ENCODE data around the gene ZNF423. TPM values are rescaled to one million over a fixed set of nuclear protein-coding genes. Genes with fewer than 3 reads are reported as not detected.

Gene ZNF423
- total and polyA plus RNA-seq, 2 experiments from 2014 or later = 0.43 to 0.49 TPM

DNA sequence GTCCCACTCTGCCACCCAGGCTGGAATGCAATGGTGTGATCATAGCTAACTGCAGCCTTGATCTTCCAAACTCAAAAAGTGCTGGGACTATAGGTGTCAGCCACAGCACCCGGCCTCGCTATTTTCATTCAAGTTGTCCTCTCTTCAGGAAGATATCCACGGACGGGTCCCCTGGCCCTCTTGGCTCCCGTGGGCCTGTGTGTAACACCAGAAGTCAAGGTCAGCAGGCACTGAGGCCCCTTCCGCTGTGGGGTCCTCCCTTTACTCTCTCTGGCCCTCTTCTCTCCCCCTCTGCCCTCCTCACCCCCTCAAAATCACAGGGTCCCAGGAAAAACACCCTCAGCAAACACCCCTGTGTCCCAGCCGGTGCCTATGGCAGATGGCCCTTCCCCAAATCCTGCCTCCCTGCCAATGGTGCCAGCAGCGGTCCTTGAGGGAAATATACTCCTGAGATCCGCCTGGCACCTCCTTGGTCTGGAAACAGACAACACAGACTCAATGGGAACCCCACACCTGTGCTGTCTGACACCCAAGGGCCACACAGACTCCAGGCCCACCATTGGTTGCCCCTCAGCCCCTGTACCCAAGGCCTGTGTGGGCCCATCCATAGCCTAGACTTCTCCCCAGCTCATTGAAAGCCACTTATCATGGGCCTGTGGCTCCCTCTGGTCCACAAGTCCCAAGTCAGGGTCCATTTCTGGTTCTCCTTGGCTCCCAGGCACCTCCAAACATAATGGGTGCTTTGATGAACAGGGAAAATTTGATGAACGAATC lies 221.5 kb downstream of the ZNF423 start:
- TF ChIP-seq EZH2 (IDR thresholded peaks at IDR 0.05; ENCODE audit: insufficient read depth, poor library complexity, severe bottlenecking) (no peak), EZH2phosphoT487 (IDR thresholded peaks at IDR 0.05; ENCODE audit: insufficient read depth, low read depth) (no peak)
- Histone ChIP-seq H3K27ac (no peak overlapping the region), H3K9ac (no peak overlapping the region), H3F3A (ENCODE audit: insufficient read depth) (no peaks in the 10 kb centered on the region), H3K4me2 (ENCODE audit: unreplicated experiment) (no peak overlapping the region), H3K4me1 (ENCODE audit: insufficient read depth) (peaks cover 11% of the 10 kb centered on the region), H2AFZ (no peak overlapping the region), H3K4me3 (no peak overlapping the region), H3K27me3 (replicated peaks; ENCODE audit: insufficient read depth) (no peaks in the 10 kb centered on the region), H3K36me3 (ENCODE audit: low read depth) (no peaks in the 10 kb centered on the region), H3K79me2 (ENCODE audit: insufficient read depth) (no peaks in the 10 kb centered on the region), H3K9me3 (ENCODE audit: low read depth) (no peaks in the 10 kb centered on the region), H4K20me1 (ENCODE audit: insufficient read depth) (no peaks in the 10 kb centered on the region), H3K9me2 (ENCODE audit: insufficient read depth) (no peaks in the 10 kb centered on the region)
- DNase-seq = no peak
- WGBS, 2 experiments (ENCODE audit: low coverage in 1 of 2, low lambda C conversion rate in 2 of 2, missing lambda C conversion rate in 2 of 2) = 77 to 79% methylated on average over 10 of the region's 10 CpGs
- in situ Hi-C loops (cut with MboI) = no loop called here

DNA sequence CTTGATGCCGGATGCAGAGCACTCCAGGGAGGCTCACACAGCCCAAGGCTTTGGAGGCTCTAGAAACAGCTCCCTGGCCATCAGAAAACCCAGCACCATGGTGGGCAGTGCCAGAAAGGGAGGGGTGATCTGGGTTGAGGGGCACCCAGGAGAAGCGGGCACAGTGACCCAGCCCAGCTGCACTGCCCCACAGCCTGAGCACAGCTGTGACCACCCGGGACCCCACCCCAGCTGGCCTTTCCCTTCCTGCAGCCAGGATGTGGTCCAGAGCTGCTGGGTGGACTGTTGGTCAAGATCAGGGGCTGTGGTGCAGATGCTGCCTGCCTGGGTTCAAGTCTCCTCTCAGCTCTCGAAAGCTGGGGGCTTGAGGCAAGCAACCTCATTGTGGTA lies 223.1 kb downstream of the ZNF423 start:
- Histone ChIP-seq H3K27ac (no peak overlapping the region), H3K9me2 (ENCODE audit: insufficient read depth) (no peaks in the 10 kb centered on the region), H3F3A (ENCODE audit: insufficient read depth) (no peaks in the 10 kb centered on the region), H3K4me1 (ENCODE audit: insufficient read depth) (peaks cover 11% of the 10 kb centered on the region), H3K9me3 (ENCODE audit: low read depth) (no peaks in the 10 kb centered on the region), H3K79me2 (ENCODE audit: insufficient read depth) (no peaks in the 10 kb centered on the region), H3K36me3 (ENCODE audit: low read depth) (no peaks in the 10 kb centered on the region), H4K20me1 (ENCODE audit: insufficient read depth) (no peaks in the 10 kb centered on the region), H3K4me3 (no peak overlapping the region), H2AFZ (no peak overlapping the region), H3K27me3 (replicated peaks; ENCODE audit: insufficient read depth) (no peaks in the 10 kb centered on the region), H3K4me2 (ENCODE audit: unreplicated experiment) (no peak overlapping the region), H3K9ac (no peak overlapping the region)
- 77 to 82% methylated on average over 4 of the region's 4 CpGs for WGBS, 2 experiments (ENCODE audit: low coverage in 1 of 2, low lambda C conversion rate in 2 of 2, missing lambda C conversion rate in 2 of 2)
- TF ChIP-seq EZH2phosphoT487 (IDR thresholded peaks at IDR 0.05; ENCODE audit: insufficient read depth, low read depth) (no peak), EZH2 (IDR thresholded peaks at IDR 0.05; ENCODE audit: insufficient read depth, poor library complexity, severe bottlenecking) (no peak)
- DNase-seq = no peak
- in situ Hi-C loops (cut with MboI) = no loop called here

DNA sequence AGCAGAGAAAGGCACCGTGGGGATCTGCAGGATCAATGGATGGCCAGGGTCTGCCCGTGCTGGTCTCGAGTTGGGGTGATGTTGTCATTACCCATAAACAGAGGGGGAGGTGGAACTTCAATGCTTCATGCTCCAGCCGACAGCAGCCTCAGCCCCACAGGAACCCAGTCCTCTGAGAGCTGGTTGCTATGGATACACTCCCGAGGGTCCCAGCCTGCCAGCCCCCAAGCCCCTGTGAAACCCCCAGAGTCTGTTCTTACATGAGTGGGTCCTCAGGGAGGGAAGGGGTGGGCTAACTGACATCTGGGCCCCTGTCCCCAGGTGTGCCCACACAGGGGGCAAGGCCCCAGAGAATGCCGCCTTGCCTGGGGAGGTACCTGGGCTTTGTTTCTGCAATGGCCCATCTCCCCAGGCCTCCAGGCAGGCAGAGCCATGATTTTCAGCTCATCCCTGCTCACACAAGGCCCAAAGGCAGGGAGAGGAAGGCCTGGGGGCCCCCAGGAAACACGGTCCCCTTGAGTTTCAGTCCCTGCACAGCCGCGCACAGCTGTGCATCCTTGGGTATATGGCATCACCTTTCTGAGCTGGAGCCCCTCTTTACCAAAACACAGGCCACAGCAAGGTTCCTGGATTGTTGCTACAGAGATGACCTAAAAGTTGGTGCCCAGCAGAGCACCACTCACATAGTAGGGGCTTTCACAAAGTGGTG lies 223.7 kb downstream of the ZNF423 start:
- Histone ChIP-seq H3K4me1 (ENCODE audit: insufficient read depth) (peaks cover 11% of the 10 kb centered on the region), H3K4me2 (ENCODE audit: unreplicated experiment) (peak overlapping the region; percentile 29), H3K36me3 (ENCODE audit: low read depth) (no peaks in the 10 kb centered on the region), H2AFZ (peak overlapping the region; percentile 68; the same call in 1 of the 2 replicates), H4K20me1 (ENCODE audit: insufficient read depth) (no peaks in the 10 kb centered on the region), H3K27me3 (replicated peaks; ENCODE audit: insufficient read depth) (no peaks in the 10 kb centered on the region), H3K4me3 (no peak overlapping the region), H3K9me2 (ENCODE audit: insufficient read depth) (no peaks in the 10 kb centered on the region), H3F3A (ENCODE audit: insufficient read depth) (no peaks in the 10 kb centered on the region), H3K9ac (0 out of 2 replicates have a peak overlapping the region, but pooled peaks have one; percentile 2), H3K9me3 (ENCODE audit: low read depth) (no peaks in the 10 kb centered on the region), H3K79me2 (ENCODE audit: insufficient read depth) (no peaks in the 10 kb centered on the region), H3K27ac (no peak overlapping the region)
- in situ Hi-C loops (cut with MboI) = no loop called here
- DNase-seq = no peak
- WGBS, 2 experiments (ENCODE audit: low coverage in 1 of 2, low lambda C conversion rate in 2 of 2, missing lambda C conversion rate in 2 of 2) = 72 to 76% methylated on average over 9 of the region's 9 CpGs
- TF ChIP-seq EZH2phosphoT487 (IDR thresholded peaks at IDR 0.05; ENCODE audit: insufficient read depth, low read depth) (no peak), EZH2 (IDR thresholded peaks at IDR 0.05; ENCODE audit: insufficient read depth, poor library complexity, severe bottlenecking) (no peak)

DNA sequence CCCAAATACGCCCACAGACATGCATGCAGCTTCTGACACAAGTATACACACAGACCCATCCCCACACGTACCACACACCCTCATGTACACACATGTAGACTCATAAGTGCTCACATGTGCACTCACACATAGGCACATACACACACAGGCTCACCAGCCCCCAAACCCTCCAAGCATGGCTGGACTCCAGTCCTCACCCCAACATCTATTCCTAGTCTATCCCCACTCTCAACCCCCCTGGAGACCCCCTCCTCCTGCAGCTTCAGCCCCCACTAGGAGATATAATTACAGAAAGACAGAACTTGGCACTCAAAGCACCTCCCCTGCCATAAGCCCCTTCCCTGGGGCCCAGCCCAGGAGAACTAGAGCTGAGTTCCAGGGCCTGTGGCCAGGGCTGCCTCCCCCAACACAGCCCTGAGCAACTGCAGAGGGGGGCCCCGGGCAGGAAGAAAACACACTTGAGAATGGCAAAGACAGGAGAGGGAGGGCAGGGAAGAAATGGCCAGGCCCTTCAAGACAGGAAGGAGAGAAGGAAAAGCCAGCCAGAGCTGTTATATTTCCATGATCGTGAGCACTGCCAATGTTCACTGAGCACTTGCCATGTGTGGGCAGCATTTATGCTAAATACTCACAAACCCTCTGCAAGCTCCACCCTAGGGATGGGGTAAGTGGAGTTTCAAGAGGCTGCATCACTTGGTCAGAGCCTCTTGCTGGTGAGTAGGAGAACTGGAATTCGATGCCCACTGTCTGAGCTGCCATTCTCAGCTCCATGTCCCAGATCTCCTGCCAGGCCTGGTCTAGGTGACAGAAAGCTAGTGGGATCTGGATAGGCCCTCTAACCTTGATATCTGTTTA lies 224.5 kb downstream of the ZNF423 start:
- in situ Hi-C loops (cut with MboI) = no loop called here
- no peaks in the 10 kb centered on the region for H3F3A ChIP-seq (ENCODE audit: insufficient read depth)
- WGBS, 2 experiments (ENCODE audit: low coverage in 1 of 2, low lambda C conversion rate in 2 of 2, missing lambda C conversion rate in 2 of 2) = 24 to 31% methylated on average over 5 of the region's 5 CpGs
- no peaks in the 10 kb centered on the region for H3K9me3 ChIP-seq (ENCODE audit: low read depth)
- peak overlapping the region; percentile 68 for H2AFZ ChIP-seq
- no peaks in the 10 kb centered on the region for H3K36me3 ChIP-seq (ENCODE audit: low read depth)
- peak; percentile 90 for DNase-seq
- no peaks in the 10 kb centered on the region for H3K27me3 ChIP-seq (replicated peaks; ENCODE audit: insufficient read depth)
- 0 out of 2 replicates have a peak overlapping the region, but pooled peaks have one; percentile 2 for H3K9ac ChIP-seq
- no peaks in the 10 kb centered on the region for H3K79me2 ChIP-seq (ENCODE audit: insufficient read depth)
- H4K20me1 ChIP-seq (ENCODE audit: insufficient read depth) = no peaks in the 10 kb centered on the region
- peak overlapping the region; percentile 29 for H3K4me2 ChIP-seq (ENCODE audit: unreplicated experiment)
- peak overlapping the region; percentile 28; the same call in 1 of the 2 replicates for H3K27ac ChIP-seq
- no peaks in the 10 kb centered on the region for H3K9me2 ChIP-seq (ENCODE audit: insufficient read depth)
- H3K4me1 ChIP-seq (ENCODE audit: insufficient read depth) = peaks cover 11% of the 10 kb centered on the region
- no peak overlapping the region for H3K4me3 ChIP-seq
- no peak for TF ChIP-seq EZH2phosphoT487 (IDR thresholded peaks at IDR 0.05; ENCODE audit: insufficient read depth, low read depth)
- no peak for TF ChIP-seq EZH2 (IDR thresholded peaks at IDR 0.05; ENCODE audit: insufficient read depth, poor library complexity, severe bottlenecking)

Measured in GM23248 (cell line).